Stimulated activated CD4-positive, alpha-beta T cell treated with anti-CD3 and anti-CD28 coated beads, TNF-alpha, amount 100 ng/mL, for 1 hour (primary cell): ENCODE results near the gene MAP3K9.
A peak's percentile ranks its signal among the peaks of the same experiment; 100 is the strongest.
"Not testable (repeated sequence)": the region's sequence is repeated elsewhere in the genome, so short reads cannot be mapped to it uniquely, and the experiment has no call there.

Source experiments
- DNase-seq, 3 donors: peaks; one replicate each; pipeline ENCODE4 v3.0.0-alpha.2; 2020; ENCODE audit warnings: low read depth in 3 of 3, low spot score in 1 of 3

MAP3K9 gene

DNA sequence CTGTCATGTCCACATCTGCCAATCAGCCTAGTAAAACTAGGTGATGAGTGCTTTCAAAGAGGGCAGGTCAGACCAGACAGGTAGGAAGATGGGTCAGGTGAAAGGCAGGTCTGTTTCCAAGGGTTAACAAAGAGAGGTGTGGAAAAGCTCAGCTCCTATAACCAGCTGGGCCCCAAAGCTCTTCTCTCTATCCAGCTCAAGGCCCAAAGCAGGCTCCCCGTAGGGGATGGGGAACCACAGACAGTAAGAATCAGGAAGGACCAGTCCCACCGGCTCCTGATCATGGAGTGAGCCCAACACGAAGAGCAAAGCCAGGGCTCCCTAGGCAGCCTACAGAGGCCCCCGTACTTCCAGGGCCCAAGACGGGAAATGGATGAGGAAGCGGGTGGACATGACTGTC is 84.4 kb downstream of the MAP3K9 start:
- DNase-seq = no peak

DNA sequence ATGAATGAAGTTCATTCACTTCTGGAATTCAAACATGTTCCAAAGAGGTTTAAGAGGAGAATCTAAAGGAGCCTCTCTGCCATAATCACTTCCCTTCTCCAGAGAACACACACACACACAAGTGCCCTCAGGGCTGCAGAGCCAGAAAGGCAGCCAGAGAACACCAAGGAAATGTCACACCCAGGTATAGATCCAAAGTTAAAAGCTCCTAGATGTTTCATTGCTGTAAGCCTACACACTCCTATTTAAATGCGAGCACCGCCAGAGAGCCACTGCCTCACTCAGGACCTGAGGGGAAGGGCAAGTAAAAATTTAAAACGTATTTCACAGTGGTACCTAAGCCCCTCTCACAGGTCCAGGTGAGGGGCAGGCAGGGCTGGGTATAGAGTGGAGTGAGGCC is 85.2 kb downstream of the MAP3K9 start:
- DNase-seq = no peak

- no peak for DNase-seq
Measured at GRCh38 chr14:70723276-70723675, 86.0 kb downstream of the MAP3K9 start.

DNA sequence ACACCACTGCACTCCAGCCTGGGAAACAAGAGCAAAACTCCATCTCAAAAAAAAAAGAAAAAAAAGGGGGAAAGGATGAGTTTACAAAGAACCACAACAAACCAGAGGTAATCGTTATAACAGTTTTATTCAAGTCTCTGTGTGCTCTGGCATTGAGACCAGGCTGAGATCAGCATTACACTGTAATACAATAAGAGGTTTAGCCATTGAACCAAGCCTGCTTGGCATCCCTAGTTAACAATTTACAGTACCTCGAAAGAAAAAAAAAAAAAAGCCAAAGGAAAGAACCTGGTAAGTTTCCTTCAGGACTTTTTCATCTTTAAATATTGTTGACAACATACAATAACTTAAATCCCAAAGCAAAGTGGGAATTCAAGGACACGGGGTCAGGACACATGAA is 86.9 kb downstream of the MAP3K9 start:
- DNase-seq = no peak

DNA sequence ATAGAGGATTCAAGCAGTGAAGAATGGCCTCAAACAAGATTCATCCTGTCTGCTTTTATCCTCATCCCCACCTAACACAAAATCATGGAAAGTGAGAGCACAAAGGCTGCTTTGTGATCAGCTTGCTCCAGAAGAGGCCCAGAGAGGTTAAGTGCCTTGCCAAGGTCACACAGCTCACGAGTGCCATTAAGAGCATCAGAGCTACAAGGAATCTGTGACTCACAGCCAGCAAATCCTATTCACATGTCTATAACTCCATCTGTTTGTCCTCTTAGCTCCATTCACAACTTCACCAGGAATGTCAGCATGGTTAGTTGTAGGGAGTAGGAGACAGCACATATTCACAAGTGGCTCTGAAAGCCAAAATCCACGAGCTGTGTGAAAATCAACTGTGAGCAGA is 87.8 kb downstream of the MAP3K9 start:
- no peak for DNase-seq

DNA sequence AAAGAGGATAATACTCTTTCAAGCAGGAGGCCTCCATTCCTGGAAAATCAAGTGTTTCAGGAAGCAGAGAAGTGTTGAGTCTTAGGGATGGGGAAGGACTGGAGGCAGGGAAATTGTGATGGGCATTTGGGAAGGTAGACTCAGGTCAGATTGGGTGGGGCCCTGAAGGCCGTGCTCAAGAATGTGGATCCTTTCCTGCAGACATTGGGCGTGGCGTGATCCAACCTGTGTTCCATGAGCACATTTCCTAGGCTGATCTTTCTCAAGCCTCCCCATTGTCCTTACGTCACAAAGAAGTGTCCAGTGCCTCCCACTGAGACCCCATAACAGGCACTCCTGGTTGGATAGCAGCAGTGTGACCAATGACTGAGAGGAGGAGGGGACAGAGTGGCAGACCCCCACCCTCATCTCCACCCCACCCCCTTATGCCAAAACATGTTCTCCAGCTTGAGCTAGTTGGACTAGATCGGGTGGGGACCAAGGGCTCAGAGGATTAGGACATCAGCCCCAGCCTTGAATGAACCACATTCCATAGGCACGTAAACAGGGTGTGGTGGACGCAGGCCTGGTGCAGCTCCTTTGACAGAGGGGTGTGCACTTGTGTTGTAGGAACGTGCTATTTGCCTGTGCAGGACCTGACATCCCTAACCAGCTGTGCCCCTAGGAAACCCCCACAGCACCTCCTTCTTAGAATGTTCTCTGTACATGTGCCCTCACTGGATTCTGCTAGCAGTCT is 90.8 kb downstream of the MAP3K9 start:
- DNase-seq = no peak

DNA sequence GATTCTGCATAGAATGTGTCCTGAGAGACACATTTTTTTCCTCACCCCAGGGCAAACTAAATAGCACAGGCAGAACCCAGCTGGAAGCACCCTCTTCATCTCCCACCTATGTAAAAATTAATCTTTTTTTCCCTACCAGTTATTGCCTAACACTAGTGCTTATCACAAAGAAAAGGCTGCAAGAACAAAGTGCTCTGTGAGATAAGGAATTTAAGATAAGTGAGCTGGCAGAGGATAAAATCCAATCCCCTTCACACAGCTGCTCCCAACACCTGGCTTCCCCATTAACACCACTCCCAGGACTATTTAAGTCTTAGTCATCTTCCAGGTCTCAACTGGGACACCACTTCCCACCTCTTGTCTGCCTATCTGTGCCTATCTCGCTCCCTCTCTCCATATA is 92.4 kb downstream of the MAP3K9 start:
- no peak for DNase-seq

DNA sequence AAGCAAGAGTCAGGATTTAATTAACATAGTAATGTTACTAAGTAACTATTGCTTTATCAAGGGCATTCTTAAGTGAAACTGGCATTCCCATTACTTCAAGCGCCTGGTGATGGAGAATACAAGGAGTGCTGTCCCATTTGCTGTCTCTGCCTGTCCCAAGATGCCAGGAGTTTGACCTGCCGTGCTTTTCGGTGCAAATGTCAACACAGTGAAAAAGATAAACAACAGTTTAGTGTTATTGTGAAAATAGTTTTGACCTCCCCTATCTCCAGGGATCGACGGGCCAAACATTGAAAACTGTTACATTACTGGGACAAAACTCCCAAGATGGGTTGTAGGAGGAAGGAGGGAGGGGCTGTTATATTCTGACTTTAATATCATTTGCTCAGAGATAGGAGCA is 92.8 kb downstream of the MAP3K9 start:
- DNase-seq = no peak

- peak in 1 of 3 donors; percentile 24 for DNase-seq
Measured at GRCh38 chr14:70714055-70714550, 95.2 kb downstream of the MAP3K9 start.

- no peak for DNase-seq
Measured at GRCh38 chr14:70713511-70713916, 95.8 kb downstream of the MAP3K9 start.

DNA sequence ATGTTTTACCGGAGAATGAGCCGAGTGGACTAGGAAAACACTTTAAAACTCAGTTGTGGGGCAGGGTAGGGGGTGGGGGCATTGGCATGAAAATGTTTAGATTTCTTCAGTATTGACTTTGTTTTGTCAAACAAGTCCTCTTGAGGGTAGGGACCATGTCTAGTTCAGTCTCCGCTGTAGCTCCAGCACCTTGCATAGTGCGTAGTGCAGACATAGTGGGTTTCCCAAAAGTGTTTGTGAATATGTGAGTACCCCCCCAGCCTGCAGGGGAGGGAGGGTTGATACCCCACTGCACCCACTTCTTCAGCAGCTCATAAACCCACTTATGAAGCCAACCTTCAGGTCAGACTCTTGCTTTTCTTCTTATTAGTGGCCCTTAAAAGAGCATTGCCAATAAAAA is 96.2 kb downstream of the MAP3K9 start:
- DNase-seq = no peak

- DNase-seq = no peak
Measured at GRCh38 chr14:70711451-70711850, 97.9 kb downstream of the MAP3K9 start.

DNA sequence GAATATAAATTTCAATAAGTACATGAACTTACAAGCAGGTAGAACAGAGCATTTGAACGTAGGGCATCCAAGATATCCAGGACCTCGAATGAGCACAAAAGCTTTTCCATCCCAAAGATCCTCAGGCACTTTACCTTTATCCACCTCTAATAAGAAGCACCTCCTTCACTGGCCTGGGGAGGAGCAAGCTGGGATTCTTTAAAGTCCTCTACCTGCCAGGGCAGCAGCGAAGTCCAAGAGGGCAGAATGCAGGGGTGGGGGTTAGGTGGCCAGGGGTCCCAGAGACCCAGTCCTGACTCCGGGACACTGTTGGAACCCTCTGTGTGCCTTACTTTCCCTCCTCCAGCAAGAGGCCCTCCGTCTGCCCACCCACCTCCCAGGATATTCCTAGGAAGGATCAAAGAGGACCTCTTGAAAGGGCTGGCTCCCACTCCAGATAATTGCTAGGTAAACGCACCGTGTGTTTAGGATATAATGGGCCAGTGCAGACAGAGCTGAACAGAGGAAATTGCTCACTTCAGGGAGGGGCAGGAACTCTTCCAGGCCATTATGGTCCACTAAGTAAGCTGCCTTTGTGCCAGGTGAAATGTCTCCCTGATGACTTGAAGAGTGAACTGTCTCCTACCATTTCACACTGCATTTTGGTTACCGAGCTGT is 99.5 kb downstream of the MAP3K9 start:
- DNase-seq = no peak

DNA sequence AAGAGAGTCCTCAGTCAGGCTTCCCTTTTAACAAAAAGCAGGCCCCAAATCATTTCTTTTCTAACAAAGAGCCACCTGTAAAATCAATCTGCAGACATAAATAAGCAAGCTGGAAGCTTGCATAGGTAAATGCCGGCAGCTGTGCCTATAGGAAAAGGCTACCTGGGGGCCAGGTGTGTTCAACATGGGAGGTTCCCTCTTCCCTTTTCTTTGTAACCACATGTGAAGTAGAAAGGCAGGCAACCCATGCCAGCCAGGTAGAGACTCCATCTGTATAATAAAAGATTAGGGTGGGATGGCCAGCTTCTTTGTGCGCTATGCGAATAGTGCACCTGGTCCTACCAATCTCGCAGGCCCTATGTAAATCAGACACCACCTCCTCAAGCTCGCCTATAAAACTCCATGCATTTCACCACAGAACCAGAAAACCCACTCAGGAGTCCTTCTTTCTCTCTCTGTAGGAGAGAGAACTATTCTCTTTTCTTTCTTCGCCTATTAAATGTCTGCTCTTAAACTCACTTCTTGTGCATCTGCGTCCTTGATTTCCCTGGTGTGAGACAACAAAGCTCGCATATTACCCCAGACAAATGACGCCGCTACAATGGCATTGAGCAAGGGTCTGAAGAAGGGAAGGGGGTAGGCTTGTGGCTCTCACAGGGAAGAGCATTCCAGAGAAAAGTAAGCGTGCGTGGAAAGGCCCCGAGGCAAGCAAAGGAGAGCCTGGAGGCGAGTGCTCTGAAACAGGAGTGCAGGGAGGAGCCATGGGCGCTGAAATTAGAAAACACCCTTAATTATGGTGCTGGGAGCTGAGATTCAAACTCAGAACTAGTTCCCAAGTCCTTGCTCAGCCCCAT is 100.4 kb downstream of the MAP3K9 start:
- DNase-seq = no peak

- DNase-seq = no peak
Measured at GRCh38 chr14:70707138-70708038, 101.9 kb downstream of the MAP3K9 start.

DNA sequence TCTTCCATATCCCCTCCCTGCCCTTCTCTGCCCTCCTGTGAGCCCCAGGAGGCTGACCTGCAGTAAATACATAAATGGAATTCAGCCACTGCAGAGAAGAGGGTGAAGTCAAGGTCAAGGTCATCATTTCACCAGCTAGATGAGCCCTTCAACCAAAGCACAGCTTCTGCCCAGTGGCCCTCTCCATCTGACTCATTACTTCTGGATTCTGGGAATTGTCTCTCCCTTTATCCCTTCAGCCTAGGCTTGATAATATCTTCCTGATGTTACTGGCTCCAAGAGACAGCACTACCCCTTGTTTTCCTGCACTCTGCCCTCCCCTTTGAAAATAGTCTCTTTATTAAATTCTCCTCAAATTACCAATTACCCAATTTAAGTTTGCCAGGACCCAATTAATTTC is 103.1 kb downstream of the MAP3K9 start:
- no peak for DNase-seq

DNA sequence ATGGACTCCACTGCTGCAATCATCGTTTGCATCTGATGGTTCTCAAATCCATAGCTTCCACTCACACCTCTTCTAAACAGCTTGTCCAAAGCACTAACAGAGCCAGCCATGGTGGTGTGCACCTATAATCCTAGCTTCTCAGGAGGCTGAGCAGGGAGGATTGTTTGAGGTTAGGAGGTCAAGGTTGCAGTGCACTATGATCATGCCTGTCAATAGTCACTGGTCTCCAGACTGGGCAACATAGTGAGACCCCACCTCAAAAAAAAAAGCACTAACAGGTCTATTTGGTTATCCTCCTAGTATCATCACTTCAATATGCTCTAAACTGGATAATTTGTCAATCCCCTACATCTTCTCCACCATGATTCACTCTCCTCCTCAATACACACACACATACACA is 104.4 kb downstream of the MAP3K9 start:
- no peak for DNase-seq

DNA sequence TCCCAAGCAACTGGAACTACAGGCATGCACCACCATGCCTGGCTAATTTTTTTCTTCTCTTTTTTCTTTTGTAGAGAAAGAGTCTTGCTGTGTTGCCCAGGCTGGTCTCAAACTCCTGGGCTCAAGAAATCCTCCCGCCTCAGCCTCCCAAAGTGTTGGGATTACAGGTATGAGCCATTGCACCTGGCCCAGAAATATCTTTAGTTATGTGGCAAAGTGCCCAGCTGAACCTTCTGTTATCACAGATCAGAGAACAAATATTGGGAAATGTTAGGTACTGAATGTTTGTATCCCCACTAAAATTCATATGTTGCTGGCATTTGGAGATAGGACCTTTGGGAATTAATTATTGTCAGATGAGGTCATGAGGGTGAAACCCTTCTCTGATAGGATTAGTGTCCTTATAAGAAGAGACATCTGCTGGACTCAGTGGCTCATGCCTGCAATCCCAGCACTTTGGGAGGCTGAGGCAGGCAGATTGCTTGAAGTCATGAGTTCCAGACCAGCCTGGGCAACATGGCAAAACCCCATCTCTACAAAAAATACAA is 105.6 kb downstream of the MAP3K9 start:
- DNase-seq = not testable (repeated sequence)

- DNase-seq = no peak
Measured at GRCh38 chr14:70702161-70702560, 107.2 kb downstream of the MAP3K9 start.

DNA sequence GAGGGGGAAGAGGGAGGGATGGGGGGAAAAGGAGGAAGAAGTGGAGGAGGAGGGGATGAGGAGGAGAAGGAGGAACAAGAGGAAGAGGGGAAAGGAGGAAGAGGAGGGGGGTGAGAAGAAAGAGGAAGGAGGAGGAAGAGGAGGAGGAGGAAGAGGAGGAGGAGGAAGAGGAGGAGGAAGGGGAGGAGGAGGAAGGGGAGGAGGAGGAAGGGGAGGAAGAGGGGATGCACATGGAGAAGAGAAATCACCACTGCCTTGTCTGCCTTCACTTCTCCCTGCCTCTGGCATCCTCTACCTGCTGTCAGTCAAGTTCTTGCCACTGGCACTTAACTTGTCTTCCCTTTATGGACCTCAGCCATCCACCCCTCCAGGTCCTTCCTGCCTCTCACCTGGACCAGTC is 107.7 kb downstream of the MAP3K9 start:
- DNase-seq = no peak
